ENCODE results near the gene HSD11B1L.

DNA sequence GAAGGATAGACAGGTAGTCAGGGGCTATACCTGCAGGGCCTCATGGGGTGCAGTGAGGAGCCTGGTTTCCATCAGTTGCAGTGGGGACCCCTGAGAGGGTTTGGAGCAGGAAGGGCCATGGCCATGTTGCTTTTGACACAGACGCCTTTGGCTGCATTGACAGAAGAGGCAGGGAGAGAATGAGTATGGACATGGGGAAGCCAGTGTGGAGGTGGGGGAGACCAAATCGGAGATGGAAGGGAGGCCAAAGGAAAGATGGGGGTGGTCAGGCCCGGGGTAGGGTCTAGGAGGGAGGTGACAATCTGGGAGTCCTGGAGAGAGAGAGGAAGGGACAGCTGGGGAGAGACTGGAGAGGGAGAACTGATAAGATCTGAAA, 1.3 kb downstream of the HSD11B1L start:
- TF ChIP-seq CTCF (IDR thresholded peaks at IDR 0.05; ENCODE audit: insufficient read depth, low read length) (no peak), REST (IDR thresholded peaks at IDR 0.05; ENCODE audit: insufficient replicate concordance, low read depth) (no peak)

Measured in HL-60 (cell line).